Right lobe of liver (tissue), 4 donors: Measurements from ENCODE around the gene NID2.

Experiments used
- CTCF ChIP-seq, 4 donors: fragments of 200-600 bp in 3 of 4; fragments of 450-650 bp in 1 of 4; IDR thresholded peaks; one replicate each; pipeline versions ENCODE4 v1.5.1 to v1.8.0; 2016 to 2022; ENCODE audit warnings: antibody characterized with exemption in 4 of 4, mild to moderate bottlenecking in 2 of 4
- POLR2A ChIP-seq: fragments of 450-650 bp; IDR thresholded peaks from one replicate; pipeline ENCODE4 v1.6.1; 2017; ENCODE audit warnings: antibody characterized with exemption, mild to moderate bottlenecking
- donor health status: DM: no; HTN: no; CAD: no.
- donor health status: DM: no; HTN: no; CAD: no.
- donor health status: DM: no; HTN: yes; CAD: no.

GRCh38 chr14:52115286-52115685, 46.4 kb upstream of the NID2 start:
- no peak for TF ChIP-seq CTCF (IDR thresholded peaks at IDR 0.05)
- TF ChIP-seq POLR2A: no peak
